HEK293 (cell line): ENCODE results near the gene BTG2.

Source experiments
- GLI2 ChIP-seq: fragments of 450-650 bp; formaldehyde crosslinking; IDR thresholded peaks from 2 replicates; pipeline ENCODE4; 2017; ENCODE audit warnings: missing biosample characterization, missing genetic modification characterization, low read depth, borderline replicate concordance
- GLI4 ChIP-seq: fragments of 450-650 bp; formaldehyde crosslinking; IDR thresholded peaks from 2 replicates; pipeline ENCODE4 v1.5.1; 2016; ENCODE audit warnings: missing biosample characterization, missing genetic modification characterization
- KLF1 ChIP-seq: fragments of 450-650 bp; formaldehyde crosslinking; IDR thresholded peaks from 2 replicates; pipeline ENCODE4 v1.5.1; 2016; ENCODE audit warnings: missing biosample characterization, missing genetic modification characterization
- KLF16 ChIP-seq: fragments of 450-650 bp; formaldehyde crosslinking; IDR thresholded peaks from 2 replicates; pipeline ENCODE4 v1.5.1; 2017; ENCODE audit warnings: missing biosample characterization, missing genetic modification characterization
- OVOL3 ChIP-seq: fragments of 450-650 bp; formaldehyde crosslinking; IDR thresholded peaks from 2 replicates; pipeline ENCODE4 v1.5.1; 2016; ENCODE audit warnings: missing biosample characterization, missing genetic modification characterization
- RBAK ChIP-seq: fragments of 450-650 bp; formaldehyde crosslinking; IDR thresholded peaks from 2 replicates; pipeline ENCODE4 v1.5.1; 2016; ENCODE audit warnings: missing biosample characterization, missing genetic modification characterization
- SP3 ChIP-seq: fragments of 450-650 bp; formaldehyde crosslinking; IDR thresholded peaks from 2 replicates; pipeline ENCODE4 v1.5.1; 2016; ENCODE audit warnings: missing biosample characterization, missing genetic modification characterization
- TRIM28 ChIP-seq: IDR thresholded peaks from 2 replicates; pipeline ENCODE4 v1.6.1; 2011; ENCODE audit warnings: low read length, control low read depth, borderline replicate concordance
- ZEB2 ChIP-seq: fragments of 450-650 bp; formaldehyde crosslinking; IDR thresholded peaks from 2 replicates; pipeline ENCODE4 v1.5.1; 2016; ENCODE audit warnings: missing biosample characterization, missing genetic modification characterization
- ZIC2 ChIP-seq: fragments of 450-650 bp; formaldehyde crosslinking; IDR thresholded peaks from 2 replicates; pipeline ENCODE4 v1.5.1; 2016; ENCODE audit warnings: missing biosample characterization, missing genetic modification characterization
- ZNF202 ChIP-seq: fragments of 450-650 bp; formaldehyde crosslinking; IDR thresholded peaks from 2 replicates; pipeline ENCODE4 v1.5.1; 2016; ENCODE audit warnings: missing biosample characterization, missing genetic modification characterization, borderline replicate concordance
- ZNF239 ChIP-seq: fragments of 450-650 bp; formaldehyde crosslinking; IDR thresholded peaks from 2 replicates; pipeline ENCODE4 v1.5.1; 2016; ENCODE audit warnings: missing biosample characterization, missing genetic modification characterization
- ZNF24 ChIP-seq: fragments of 450-650 bp; formaldehyde crosslinking; IDR thresholded peaks from 2 replicates; pipeline ENCODE4 v1.5.1; 2016; ENCODE audit warnings: missing biosample characterization, missing genetic modification characterization
- ZNF266 ChIP-seq: fragments of 450-650 bp; formaldehyde crosslinking; IDR thresholded peaks from 2 replicates; pipeline ENCODE4 v1.5.1; 2016; ENCODE audit warnings: missing biosample characterization, missing genetic modification characterization, low read depth
- ZNF311 ChIP-seq: fragments of 450-650 bp; formaldehyde crosslinking; IDR thresholded peaks from 2 replicates; pipeline ENCODE4 v1.5.1; 2017; ENCODE audit warnings: missing biosample characterization, missing genetic modification characterization, borderline replicate concordance
- ZNF324 ChIP-seq: fragments of 450-650 bp; formaldehyde crosslinking; IDR thresholded peaks from 2 replicates; pipeline ENCODE4 v1.5.1; 2016; ENCODE audit warnings: missing biosample characterization, missing genetic modification characterization
- ZNF335 ChIP-seq: fragments of 450-650 bp; formaldehyde crosslinking; conservative IDR thresholded peaks from 2 replicates; pipeline ENCODE4 v1.5.1; 2016; ENCODE audit warnings: missing biosample characterization, missing genetic modification characterization
- ZNF404 ChIP-seq: fragments of 450-650 bp; formaldehyde crosslinking; IDR thresholded peaks from 2 replicates; pipeline ENCODE4 v1.5.1; 2017; ENCODE audit warnings: missing biosample characterization, missing genetic modification characterization
- ZNF423 ChIP-seq: fragments of 450-650 bp; formaldehyde crosslinking; IDR thresholded peaks from 2 replicates; pipeline ENCODE4 v1.5.1; 2016; ENCODE audit warnings: missing biosample characterization, missing genetic modification characterization
- ZNF426 ChIP-seq: fragments of 450-650 bp; formaldehyde crosslinking; IDR thresholded peaks from 2 replicates; pipeline ENCODE4 v1.5.1; 2017; ENCODE audit warnings: missing biosample characterization, missing genetic modification characterization, mild to moderate bottlenecking, inconsistent platforms, moderate library complexity
- ZNF658 ChIP-seq: fragments of 450-650 bp; formaldehyde crosslinking; IDR thresholded peaks from 2 replicates; pipeline ENCODE4; 2016; ENCODE audit warnings: missing biosample characterization, missing genetic modification characterization
- ZNF776 ChIP-seq: fragments of 450-650 bp; formaldehyde crosslinking; IDR thresholded peaks from 2 replicates; pipeline ENCODE4 v1.5.0; 2017; ENCODE audit warnings: missing biosample characterization, missing genetic modification characterization, borderline replicate concordance
- TF ChIP-seq, protein P1 (sequence below): fragments of 450-650 bp; formaldehyde crosslinking; IDR thresholded peaks from 2 replicates; pipeline ENCODE4 v1.5.1; 2017; ENCODE audit warnings: missing biosample characterization, missing genetic modification characterization
- TF ChIP-seq, protein P2 (sequence below): fragments of 450-650 bp; formaldehyde crosslinking; IDR thresholded peaks from 2 replicates; pipeline ENCODE4 v1.5.1; 2016; ENCODE audit warnings: missing biosample characterization, missing genetic modification characterization
- TF ChIP-seq, protein P3 (sequence below): fragments of 450-650 bp; formaldehyde crosslinking; IDR thresholded peaks from 2 replicates; pipeline ENCODE4 v1.5.1; 2016; ENCODE audit warnings: missing biosample characterization, missing genetic modification characterization
- TF ChIP-seq, protein P4 (sequence below): fragments of 450-650 bp; formaldehyde crosslinking; IDR thresholded peaks from 2 replicates; pipeline ENCODE4 v1.5.1; 2016; ENCODE audit warnings: missing biosample characterization, missing genetic modification characterization
- TF ChIP-seq, protein P5 (sequence below): fragments of 450-650 bp; formaldehyde crosslinking; IDR thresholded peaks from 2 replicates; pipeline ENCODE4 v1.5.1; 2016; ENCODE audit warnings: missing biosample characterization, missing genetic modification characterization
- TF ChIP-seq, protein P6 (sequence below): fragments of 450-650 bp; formaldehyde crosslinking; IDR thresholded peaks from 2 replicates; pipeline ENCODE4 v1.5.1; 2016; ENCODE audit warnings: missing biosample characterization, missing genetic modification characterization

Gene BTG2

DNA sequence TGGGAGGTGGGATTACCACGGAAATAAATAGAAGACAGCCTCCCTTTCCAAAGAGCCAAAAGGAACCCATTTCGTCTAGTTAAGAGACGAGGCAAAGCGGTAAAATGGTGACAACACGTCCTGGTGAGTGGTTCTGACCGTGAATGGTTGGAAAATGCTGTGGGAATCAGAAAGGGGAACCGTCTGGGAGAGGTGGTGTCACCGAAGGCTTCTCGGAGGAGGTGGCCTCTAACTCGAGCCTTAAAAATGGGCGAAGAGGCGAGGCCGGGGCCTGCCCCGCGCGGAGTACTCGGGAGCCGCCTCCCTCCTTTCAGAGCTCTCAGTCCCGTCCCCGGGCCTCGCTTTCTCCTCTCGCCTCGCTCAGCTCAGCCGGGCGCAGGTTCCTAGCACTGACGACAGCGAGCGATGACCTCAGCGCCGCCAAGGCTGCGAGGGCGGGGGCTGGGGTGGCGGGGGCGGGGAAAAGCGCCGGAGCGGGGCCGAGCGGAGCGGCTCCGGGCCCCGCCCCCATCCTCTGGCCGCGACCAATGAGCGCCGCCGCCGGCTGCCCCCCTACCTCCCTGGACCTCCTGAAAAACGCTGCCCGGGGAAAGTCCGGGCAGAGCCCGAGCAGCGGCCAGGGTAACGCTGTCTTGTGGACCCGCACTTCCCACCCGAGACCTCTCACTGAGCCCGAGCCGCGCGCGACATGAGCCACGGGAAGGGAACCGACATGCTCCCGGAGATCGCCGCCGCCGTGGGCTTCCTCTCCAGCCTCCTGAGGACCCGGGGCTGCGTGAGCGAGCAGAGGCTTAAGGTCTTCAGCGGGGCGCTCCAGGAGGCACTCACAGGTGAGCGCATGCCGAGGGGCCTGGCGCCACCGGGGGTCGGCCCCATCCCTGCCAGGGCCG, at the start of gene BTG2 (continued):
- TF ChIP-seq, protein P1, sequence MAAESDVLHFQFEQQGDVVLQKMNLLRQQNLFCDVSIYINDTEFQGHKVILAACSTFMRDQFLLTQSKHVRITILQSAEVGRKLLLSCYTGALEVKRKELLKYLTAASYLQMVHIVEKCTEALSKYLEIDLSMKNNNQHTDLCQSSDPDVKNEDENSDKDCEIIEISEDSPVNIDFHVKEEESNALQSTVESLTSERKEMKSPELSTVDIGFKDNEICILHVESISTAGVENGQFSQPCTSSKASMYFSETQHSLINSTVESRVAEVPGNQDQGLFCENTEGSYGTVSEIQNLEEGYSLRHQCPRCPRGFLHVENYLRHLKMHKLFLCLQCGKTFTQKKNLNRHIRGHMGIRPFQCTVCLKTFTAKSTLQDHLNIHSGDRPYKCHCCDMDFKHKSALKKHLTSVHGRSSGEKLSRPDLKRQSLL (tag by site-specific recombination) = peak; percentile 47; the same call in 1 of the 2 replicates
- TF ChIP-seq SP3 (peak; percentile 46), KLF1 (peak; percentile 9; the same call in 1 of the 2 replicates), OVOL3 (no peak), ZNF658 (tag by site-specific recombination) (no peak), GLI2 (tag by site-specific recombination) (no peak), ZNF335 (tag by site-specific recombination) (peak; percentile 90), GLI4 (tag by site-specific recombination) (0 out of 2 replicates have a peak, but pooled peaks have one; percentile 63), ZIC2 (tag by site-specific recombination) (peak; percentile 83), ZEB2 (tag by site-specific recombination) (peak; percentile 78), ZNF426 (no peak), ZNF266 (tag by site-specific recombination) (no peak), ZNF423 (peak; percentile 72), ZNF239 (tag by site-specific recombination) (peak; percentile 44; the same call in 1 of the 2 replicates), RBAK (no peak), ZNF311 (no peak), ZNF202 (tag by site-specific recombination) (no peak), KLF16 (tag by site-specific recombination) (peak; percentile 75; the same call in 1 of the 2 replicates), ZNF776 (tag by site-specific recombination) (no peak), ZNF404 (tag by site-specific recombination) (no peak), ZNF24 (tag by site-specific recombination) (peak; percentile 65; the same call in 1 of the 2 replicates), TRIM28 (no peak), ZNF324 (tag by site-specific recombination) (peak; percentile 39)
- TF ChIP-seq, protein P2, sequence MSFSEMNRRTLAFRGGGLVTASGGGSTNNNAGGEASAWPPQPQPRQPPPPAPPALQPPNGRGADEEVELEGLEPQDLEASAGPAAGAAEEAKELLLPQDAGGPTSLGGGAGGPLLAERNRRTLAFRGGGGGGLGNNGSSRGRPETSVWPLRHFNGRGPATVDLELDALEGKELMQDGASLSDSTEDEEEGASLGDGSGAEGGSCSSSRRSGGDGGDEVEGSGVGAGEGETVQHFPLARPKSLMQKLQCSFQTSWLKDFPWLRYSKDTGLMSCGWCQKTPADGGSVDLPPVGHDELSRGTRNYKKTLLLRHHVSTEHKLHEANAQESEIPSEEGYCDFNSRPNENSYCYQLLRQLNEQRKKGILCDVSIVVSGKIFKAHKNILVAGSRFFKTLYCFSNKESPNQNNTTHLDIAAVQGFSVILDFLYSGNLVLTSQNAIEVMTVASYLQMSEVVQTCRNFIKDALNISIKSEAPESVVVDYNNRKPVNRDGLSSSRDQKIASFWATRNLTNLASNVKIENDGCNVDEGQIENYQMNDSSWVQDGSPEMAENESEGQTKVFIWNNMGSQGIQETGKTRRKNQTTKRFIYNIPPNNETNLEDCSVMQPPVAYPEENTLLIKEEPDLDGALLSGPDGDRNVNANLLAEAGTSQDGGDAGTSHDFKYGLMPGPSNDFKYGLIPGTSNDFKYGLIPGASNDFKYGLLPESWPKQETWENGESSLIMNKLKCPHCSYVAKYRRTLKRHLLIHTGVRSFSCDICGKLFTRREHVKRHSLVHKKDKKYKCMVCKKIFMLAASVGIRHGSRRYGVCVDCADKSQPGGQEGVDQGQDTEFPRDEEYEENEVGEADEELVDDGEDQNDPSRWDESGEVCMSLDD (tag by site-specific recombination) = peak; percentile 56; the same call in 1 of the 2 replicates
- TF ChIP-seq, protein P3, sequence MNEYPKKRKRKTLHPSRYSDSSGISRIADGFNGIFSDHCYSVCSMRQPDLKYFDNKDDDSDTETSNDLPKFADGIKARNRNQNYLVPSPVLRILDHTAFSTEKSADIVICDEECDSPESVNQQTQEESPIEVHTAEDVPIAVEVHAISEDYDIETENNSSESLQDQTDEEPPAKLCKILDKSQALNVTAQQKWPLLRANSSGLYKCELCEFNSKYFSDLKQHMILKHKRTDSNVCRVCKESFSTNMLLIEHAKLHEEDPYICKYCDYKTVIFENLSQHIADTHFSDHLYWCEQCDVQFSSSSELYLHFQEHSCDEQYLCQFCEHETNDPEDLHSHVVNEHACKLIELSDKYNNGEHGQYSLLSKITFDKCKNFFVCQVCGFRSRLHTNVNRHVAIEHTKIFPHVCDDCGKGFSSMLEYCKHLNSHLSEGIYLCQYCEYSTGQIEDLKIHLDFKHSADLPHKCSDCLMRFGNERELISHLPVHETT (tag by site-specific recombination) = peak; percentile 28; the same call in 1 of the 2 replicates
- TF ChIP-seq, protein P4, sequence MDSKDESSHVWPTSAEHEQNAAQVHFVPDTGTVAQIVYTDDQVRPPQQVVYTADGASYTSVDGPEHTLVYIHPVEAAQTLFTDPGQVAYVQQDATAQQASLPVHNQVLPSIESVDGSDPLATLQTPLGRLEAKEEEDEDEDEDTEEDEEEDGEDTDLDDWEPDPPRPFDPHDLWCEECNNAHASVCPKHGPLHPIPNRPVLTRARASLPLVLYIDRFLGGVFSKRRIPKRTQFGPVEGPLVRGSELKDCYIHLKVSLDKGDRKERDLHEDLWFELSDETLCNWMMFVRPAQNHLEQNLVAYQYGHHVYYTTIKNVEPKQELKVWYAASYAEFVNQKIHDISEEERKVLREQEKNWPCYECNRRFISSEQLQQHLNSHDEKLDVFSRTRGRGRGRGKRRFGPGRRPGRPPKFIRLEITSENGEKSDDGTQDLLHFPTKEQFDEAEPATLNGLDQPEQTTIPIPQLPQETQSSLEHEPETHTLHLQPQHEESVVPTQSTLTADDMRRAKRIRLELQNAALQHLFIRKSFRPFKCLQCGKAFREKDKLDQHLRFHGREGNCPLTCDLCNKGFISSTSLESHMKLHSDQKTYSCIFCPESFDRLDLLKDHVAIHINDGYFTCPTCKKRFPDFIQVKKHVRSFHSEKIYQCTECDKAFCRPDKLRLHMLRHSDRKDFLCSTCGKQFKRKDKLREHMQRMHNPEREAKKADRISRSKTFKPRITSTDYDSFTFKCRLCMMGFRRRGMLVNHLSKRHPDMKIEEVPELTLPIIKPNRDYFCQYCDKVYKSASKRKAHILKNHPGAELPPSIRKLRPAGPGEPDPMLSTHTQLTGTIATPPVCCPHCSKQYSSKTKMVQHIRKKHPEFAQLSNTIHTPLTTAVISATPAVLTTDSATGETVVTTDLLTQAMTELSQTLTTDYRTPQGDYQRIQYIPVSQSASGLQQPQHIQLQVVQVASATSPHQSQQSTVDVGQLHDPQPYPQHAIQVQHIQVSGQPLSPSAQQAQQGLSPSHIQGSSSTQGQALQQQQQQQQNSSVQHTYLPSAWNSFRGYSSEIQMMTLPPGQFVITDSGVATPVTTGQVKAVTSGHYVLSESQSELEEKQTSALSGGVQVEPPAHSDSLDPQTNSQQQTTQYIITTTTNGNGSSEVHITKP (tag by site-specific recombination) = 0 out of 2 replicates have a peak, but pooled peaks have one; percentile 33
- TF ChIP-seq, protein P5, sequence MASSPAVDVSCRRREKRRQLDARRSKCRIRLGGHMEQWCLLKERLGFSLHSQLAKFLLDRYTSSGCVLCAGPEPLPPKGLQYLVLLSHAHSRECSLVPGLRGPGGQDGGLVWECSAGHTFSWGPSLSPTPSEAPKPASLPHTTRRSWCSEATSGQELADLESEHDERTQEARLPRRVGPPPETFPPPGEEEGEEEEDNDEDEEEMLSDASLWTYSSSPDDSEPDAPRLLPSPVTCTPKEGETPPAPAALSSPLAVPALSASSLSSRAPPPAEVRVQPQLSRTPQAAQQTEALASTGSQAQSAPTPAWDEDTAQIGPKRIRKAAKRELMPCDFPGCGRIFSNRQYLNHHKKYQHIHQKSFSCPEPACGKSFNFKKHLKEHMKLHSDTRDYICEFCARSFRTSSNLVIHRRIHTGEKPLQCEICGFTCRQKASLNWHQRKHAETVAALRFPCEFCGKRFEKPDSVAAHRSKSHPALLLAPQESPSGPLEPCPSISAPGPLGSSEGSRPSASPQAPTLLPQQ (tag by site-specific recombination) = peak; percentile 77
- TF ChIP-seq, protein P6, sequence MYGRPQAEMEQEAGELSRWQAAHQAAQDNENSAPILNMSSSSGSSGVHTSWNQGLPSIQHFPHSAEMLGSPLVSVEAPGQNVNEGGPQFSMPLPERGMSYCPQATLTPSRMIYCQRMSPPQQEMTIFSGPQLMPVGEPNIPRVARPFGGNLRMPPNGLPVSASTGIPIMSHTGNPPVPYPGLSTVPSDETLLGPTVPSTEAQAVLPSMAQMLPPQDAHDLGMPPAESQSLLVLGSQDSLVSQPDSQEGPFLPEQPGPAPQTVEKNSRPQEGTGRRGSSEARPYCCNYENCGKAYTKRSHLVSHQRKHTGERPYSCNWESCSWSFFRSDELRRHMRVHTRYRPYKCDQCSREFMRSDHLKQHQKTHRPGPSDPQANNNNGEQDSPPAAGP (tag by site-specific recombination) = peak; percentile 23; the same call in 1 of the 2 replicates
